PFSK-1 (cell line): ENCODE results near the gene ADARB1.

Experiments
- SIN3A ChIP-seq: IDR thresholded peaks from 2 replicates; pipeline ENCODE4 v1.6.1; 2012; ENCODE audit warnings: mild to moderate bottlenecking, low read length, moderate library complexity, borderline replicate concordance; ENCODE audit not compliant: insufficient read depth
- TAF1 ChIP-seq: IDR thresholded peaks from 2 replicates; pipeline ENCODE4 v1.6.1; 2012; ENCODE audit warnings: low read length, control low read depth, borderline replicate concordance; ENCODE audit not compliant: insufficient read depth

- TF ChIP-seq SIN3A (no peak), TAF1 (no peak)
These were observed 133.7 kb downstream of the ADARB1 start for GRCh38 chr21:45207839-45208626.
